Endodermal cell (in vitro differentiated cells): ENCODE measurements around the gene ING5. TPM values are rescaled to one million over a fixed set of nuclear protein-coding genes. Genes with fewer than 3 reads are reported as not detected.
A peak's percentile ranks its signal among the peaks of the same experiment; 100 is the strongest.

Experiments
- DNase-seq: peaks from one replicate; pipeline ENCODE4 v3.0.0-alpha.2; 2017
- H3K27ac ChIP-seq: 2 replicates; pipeline ENCODE4 v1.5.1; 2013; ENCODE audit warnings: mild to moderate bottlenecking, low read depth, low read length, moderate library complexity
- H3K27me3 ChIP-seq: 2 replicates; pipeline ENCODE4 v1.6.1; 2013; ENCODE audit warnings: mild to moderate bottlenecking, low read length, moderate library complexity; ENCODE audit not compliant: insufficient read depth, control insufficient read depth, poor library complexity, severe bottlenecking
- H3K36me3 ChIP-seq: 2 replicates; pipeline ENCODE4 v1.7.0; 2013; ENCODE audit warnings: mild to moderate bottlenecking, low read length, moderate library complexity; ENCODE audit not compliant: control insufficient read depth, insufficient read depth
- H3K4me1 ChIP-seq: one replicate; pipeline ENCODE4 v1.7.0; 2013; ENCODE audit warnings: low read length; ENCODE audit not compliant: control insufficient read depth, insufficient read depth
- H3K4me3 ChIP-seq: 2 replicates; pipeline ENCODE4 v1.5.1; 2013; ENCODE audit warnings: mild to moderate bottlenecking, low read length, moderate library complexity
- H3K9ac ChIP-seq: 2 replicates; pipeline ENCODE4 v1.6.1; 2013; ENCODE audit warnings: mild to moderate bottlenecking, low read length, moderate library complexity; ENCODE audit not compliant: poor library complexity, severe bottlenecking; ENCODE audit errors: extremely low read depth
- H3K9me3 ChIP-seq: 2 replicates; pipeline ENCODE4 v1.6.1; 2013; ENCODE audit warnings: mild to moderate bottlenecking, low read length, moderate library complexity; ENCODE audit not compliant: control insufficient read depth
- H3K27ac Mint-ChIP-seq: 2 replicates; pipeline ENCODE4 v1.8.0; 2020; ENCODE audit warnings: mixed read lengths
- H3K27me3 Mint-ChIP-seq: 2 replicates; pipeline ENCODE4 v1.8.0; 2021; ENCODE audit warnings: mild to moderate bottlenecking, mixed read lengths; ENCODE audit not compliant: insufficient read depth
- H3K36me3 Mint-ChIP-seq: 2 replicates; pipeline ENCODE4 v1.8.0; 2020; ENCODE audit warnings: low read depth, mixed read lengths
- H3K4me1 Mint-ChIP-seq: 2 replicates; pipeline ENCODE4 v1.8.0; 2020; ENCODE audit warnings: mixed read lengths
- H3K4me3 Mint-ChIP-seq: 2 replicates; pipeline ENCODE4 v1.8.0; 2020; ENCODE audit warnings: mild to moderate bottlenecking, moderate library complexity, mixed read lengths
- H3K9me3 Mint-ChIP-seq: 2 replicates; pipeline ENCODE4 v1.8.0; 2020; ENCODE audit warnings: mild to moderate bottlenecking, mixed read lengths
- CTCF ChIP-seq: fragments of 200-600 bp; sonication (generic); conservative IDR thresholded peaks from 2 replicates; pipeline ENCODE4 v1.5.0; 2021; ENCODE audit warnings: antibody characterized with exemption, mild to moderate bottlenecking
- WGBS, 2 experiments: methylation state at CpG; one replicate each; pipeline versions ENCODE4 v1.1.5 to v1.1.7; 2013; ENCODE audit warnings: missing lambda C conversion rate in 2 of 2, mixed read lengths in 1 of 2; ENCODE audit not compliant: insufficient coverage in 1 of 2, insufficient read length in 1 of 2; 5-methylcytosine and 5-hydroxymethylcytosine counted together
- total RNA-seq, 2 donors: library from RNA; stranded (reverse); fragmentation: NEBNext Ultra II Directional in 1 of 2; extraction: Animal tissue kit (Norgen Biotek cat#: 25700) in 1 of 2; gene quantifications; 2 replicates in 1 of 2; 3 replicates in 1 of 2; pipeline ENCODE4 v1.2.1, GENCODE V29; 2021

The ING5 gene
- total RNA-seq, 2 donors from 2014 or later = 44.9 to 53.1 TPM

GRCh38 chr2:241672243-241673188, 29.3 kb upstream of the ING5 start:
- WGBS, 2 experiments = 96% methylated on average over 25 to 42 of the region's 42 CpGs
- Histone ChIP-seq H3K27ac (no peak overlapping the region), H3K9ac (no peak overlapping the region), H3K4me3 (no peak overlapping the region), H3K9me3 (no peaks in the 10 kb centered on the region), H3K4me1 (no peaks in the 10 kb centered on the region), H3K36me3 (peaks cover 28% of the 10 kb centered on the region), H3K27me3 (no peaks in the 10 kb centered on the region)
- Mint-ChIP-seq H3K9me3 (no peaks in the 10 kb centered on the region), H3K4me3 (no peak overlapping the region), H3K27me3 (no peaks in the 10 kb centered on the region), H3K36me3 (peaks cover 58% of the 10 kb centered on the region), H3K27ac (peak overlapping the region; percentile 82), H3K4me1 (no peaks in the 10 kb centered on the region)
- TF ChIP-seq CTCF = no peak
- DNase-seq = no peak

- H3K4me3 Mint-ChIP-seq = no peak overlapping the region
- no peaks in the 10 kb centered on the region for H3K9me3 Mint-ChIP-seq
- H3K9me3 ChIP-seq = no peaks in the 10 kb centered on the region
- WGBS, 2 experiments = 90 to 92% methylated on average over 6 to 18 of the region's 18 CpGs
- H3K27me3 ChIP-seq = no peaks in the 10 kb centered on the region
- H3K36me3 Mint-ChIP-seq = peaks cover 56% of the 10 kb centered on the region
- no peaks in the 10 kb centered on the region for H3K4me1 ChIP-seq
- H3K36me3 ChIP-seq = peaks cover 26% of the 10 kb centered on the region
- H3K27me3 Mint-ChIP-seq = no peaks in the 10 kb centered on the region
- H3K4me1 Mint-ChIP-seq = no peaks in the 10 kb centered on the region
- H3K27ac Mint-ChIP-seq = peak overlapping the region; percentile 83
- no peak overlapping the region for H3K9ac ChIP-seq
- H3K27ac ChIP-seq = no peak overlapping the region
- no peak for TF ChIP-seq CTCF
- DNase-seq = no peak
- no peak overlapping the region for H3K4me3 ChIP-seq
Observed at GRCh38 chr2:241673189-241673663, 28.6 kb upstream of the ING5 start.

GRCh38 chr2:241673797-241674725, 27.8 kb upstream of the ING5 start:
- no peaks in the 10 kb centered on the region for H3K27me3 Mint-ChIP-seq
- Histone ChIP-seq H3K9me3 (no peaks in the 10 kb centered on the region), H3K4me3 (no peak overlapping the region), H3K9ac (no peak overlapping the region), H3K27me3 (no peaks in the 10 kb centered on the region), H3K4me1 (no peaks in the 10 kb centered on the region), H3K27ac (peak overlapping the region; percentile 24), H3K36me3 (peaks cover 28% of the 10 kb centered on the region)
- H3K4me3 Mint-ChIP-seq = no peak overlapping the region
- peak; percentile 72 for DNase-seq
- TF ChIP-seq CTCF = peak; percentile 58
- WGBS, 2 experiments = 92 to 94% methylated on average over 18 to 21 of the region's 21 CpGs
- peak overlapping the region; percentile 83 for H3K27ac Mint-ChIP-seq
- H3K4me1 Mint-ChIP-seq = no peaks in the 10 kb centered on the region
- H3K9me3 Mint-ChIP-seq = no peaks in the 10 kb centered on the region
- peaks cover 55% of the 10 kb centered on the region for H3K36me3 Mint-ChIP-seq
